HL-60/S4 treated with phorbol 12-myristate 13-acetate at 8.2 ng/mL for 4 days and 3 days (cell line): ENCODE measurements around the gene VCP.

Experiments
- in situ Hi-C: fragments of 300-500 bp; cut with MboI; formaldehyde crosslinking; loops from 2 replicates; pipeline ENCODE4 v1.15.0; 2022; ENCODE audit warnings: low sequenced_read_pairs

The VCP gene

DNA sequence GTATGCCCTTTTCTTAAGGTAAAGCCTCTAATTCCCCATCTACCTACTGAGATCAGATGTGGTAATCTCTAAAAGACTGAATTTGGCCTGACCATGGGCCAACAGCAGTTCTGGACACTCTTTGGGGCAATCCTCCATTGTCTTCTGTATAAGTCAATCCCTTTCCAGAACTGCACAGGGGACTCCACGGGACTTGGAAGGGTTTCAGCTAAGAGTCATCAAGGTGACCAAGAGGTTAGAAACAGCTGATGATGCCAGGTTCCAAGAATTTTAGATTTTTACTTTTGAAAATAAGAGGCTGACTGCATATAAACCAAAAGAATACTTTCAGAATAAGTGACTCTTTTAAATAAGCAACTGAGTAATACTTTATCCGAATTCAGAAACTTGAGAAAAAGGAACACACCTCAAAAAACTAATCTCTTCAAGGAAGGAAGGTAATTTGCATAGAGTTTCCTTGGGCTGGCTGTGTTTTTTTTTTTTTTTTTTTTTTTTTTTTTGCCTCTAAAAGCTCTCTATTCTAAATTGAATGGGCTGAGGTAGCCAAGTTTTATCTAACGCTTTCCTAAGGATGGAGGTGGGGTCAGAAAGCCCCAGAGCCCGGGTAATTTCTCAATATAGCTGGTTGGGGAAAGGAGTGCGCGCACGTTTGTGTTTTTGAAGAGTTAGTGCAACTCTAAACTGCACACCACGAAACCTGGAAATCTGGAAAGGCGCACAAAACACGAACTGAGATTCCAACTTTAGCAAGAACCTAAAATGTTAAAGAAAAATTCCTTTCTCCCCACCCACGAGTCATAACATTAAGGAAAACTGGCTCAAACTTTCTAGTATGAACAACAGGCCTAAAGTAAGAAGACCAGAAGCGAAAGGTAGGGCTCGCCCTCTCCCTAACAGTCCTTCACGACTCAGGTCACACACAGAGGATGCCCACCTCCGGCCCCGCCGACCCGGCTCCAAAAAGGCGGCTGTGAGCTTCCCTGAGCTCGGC, 1.3 kb downstream of the VCP start:
- in situ Hi-C loops: loop anchor here (25.0 kb wide), 1 partner anchor 641 kb away; no protein-coding TSS in a partner anchor

DNA sequence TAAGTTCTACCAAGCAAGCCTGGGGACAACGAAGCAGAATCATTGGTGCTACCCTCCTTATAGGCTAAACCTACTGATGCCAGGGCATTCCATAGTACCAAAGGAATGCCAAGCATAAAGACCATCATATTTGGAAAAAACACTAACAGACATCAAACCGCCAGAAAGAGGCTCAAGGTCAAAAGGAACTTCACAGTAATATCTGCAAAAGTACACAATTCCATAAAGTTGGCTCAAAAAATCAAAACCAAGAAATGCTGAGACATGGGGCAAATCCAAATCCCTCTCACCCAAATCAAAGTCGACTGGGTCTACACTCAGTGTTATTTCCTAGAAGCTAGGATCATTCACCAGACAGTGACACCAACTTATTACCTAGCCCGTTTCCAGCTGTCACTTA, 3.4 kb downstream of the VCP start:
- in situ Hi-C loops: loop anchor here (25.0 kb wide), 1 partner anchor 643 kb away; no protein-coding TSS in a partner anchor

DNA sequence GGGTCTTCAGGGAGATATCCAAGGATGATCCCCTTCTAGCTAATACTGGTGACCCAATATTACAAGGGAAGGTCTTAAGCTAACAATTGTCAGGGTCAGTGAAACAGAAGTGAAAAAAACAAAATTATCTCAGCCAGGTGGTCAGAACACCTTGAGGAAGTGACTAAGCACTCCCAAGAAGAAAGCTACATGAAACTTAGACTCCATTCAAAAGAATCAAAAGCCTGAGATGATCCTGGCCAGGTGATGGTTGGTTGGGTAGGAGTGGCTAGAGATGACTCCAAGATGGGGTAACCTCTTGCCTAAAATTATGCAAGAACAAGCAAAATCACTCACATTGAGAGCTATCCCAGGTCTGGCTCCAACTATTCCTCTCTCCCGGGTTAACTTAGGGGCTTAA, 5.4 kb downstream of the VCP start:
- in situ Hi-C loops: loop anchor here (25.0 kb wide), 1 partner anchor 645 kb away; no protein-coding TSS in a partner anchor

GRCh38 chr9:35060548-35061207, 11.7 kb downstream of the VCP start:
- in situ Hi-C loops: loop anchor here (25.0 kb wide), 1 partner anchor 652 kb away; no protein-coding TSS in a partner anchor

DNA sequence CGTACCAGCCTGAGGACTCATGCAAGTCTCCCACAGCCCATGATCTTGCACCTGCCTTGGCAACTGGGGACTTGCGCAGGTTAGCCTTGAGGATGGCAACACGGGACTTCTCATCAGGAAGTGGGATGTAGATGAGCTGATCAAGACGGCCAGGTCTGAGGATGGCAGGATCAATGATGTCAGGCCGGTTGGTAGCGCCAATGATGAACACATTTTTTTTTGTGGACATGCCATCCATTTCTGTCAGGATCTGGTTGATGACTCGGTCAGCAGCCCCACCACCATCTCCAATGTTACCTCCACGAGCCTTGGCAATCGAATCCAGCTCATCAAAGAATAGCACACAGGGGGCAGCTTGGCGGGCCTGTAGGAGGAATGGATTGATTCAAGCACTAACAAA, 13.0 kb downstream of the VCP start:
- in situ Hi-C loops: loop anchor here (25.0 kb wide), 1 partner anchor 653 kb away; no protein-coding TSS in a partner anchor

GRCh38 chr9:35057271-35057620, 15.2 kb downstream of the VCP start:
- in situ Hi-C loops: loop anchor here (25.0 kb wide), 1 partner anchor 655 kb away; no protein-coding TSS in a partner anchor

- in situ Hi-C loops: loop anchor here (25.0 kb wide), 1 partner anchor 656 kb away; no protein-coding TSS in a partner anchor
Measured at GRCh38 chr9:35056571-35057270, 15.7 kb downstream of the VCP start.

- in situ Hi-C loops: loop anchor here (25.0 kb wide), 1 partner anchor 657 kb away; no protein-coding TSS in a partner anchor
Measured at GRCh38 chr9:35054871-35055644, 17.4 kb downstream of the VCP start.

- in situ Hi-C loops: loop anchor here (25.0 kb wide), 1 partner anchor 658 kb away; no protein-coding TSS in a partner anchor
Measured at GRCh38 chr9:35054185-35054835, 18.1 kb downstream of the VCP start.

DNA sequence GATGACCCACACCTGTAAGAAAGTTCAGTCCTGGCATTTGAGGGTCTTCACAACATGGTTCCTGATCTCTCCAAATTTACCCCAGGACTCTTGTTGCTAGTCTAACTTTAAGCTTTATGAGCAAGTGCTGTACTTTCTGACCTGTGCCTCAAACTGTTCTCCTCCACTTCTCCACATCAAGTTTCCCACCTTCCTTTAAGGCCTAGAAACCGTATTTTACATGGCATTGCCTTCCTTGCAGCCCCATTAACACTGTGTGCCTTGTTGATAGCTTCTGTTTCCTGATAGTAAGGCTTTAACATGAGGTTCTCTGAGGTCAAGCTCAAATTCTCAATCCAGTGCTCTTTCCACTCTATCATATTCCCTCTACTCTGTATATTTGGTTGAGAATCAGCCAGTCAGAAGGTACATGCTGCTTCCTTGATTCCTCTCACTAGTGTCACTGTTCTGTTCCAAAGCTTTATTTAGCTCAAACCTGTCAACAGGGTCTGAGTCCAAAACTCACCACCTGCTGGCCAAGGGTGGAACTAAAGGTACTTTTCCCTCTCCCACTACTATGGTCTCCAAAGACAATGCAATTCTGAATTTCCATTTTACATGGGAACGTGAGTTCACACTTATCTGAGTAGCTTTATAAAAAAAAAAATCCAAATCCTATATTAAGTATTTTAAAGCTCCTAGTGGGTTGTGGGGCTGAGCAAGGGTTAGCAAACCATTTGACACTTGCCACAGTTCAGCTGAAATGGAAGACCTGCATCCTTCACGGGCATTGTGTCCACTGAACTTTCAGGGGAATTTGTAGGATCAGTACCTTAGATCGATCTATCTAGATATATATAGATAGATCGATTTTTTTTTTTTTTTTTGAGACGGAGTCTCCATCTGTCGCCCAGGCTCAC, 21.1 kb downstream of the VCP start:
- in situ Hi-C loops: loop anchor here (25.0 kb wide), 1 partner anchor 661 kb away; no protein-coding TSS in a partner anchor

GRCh38 chr9:35048511-35048910, 23.9 kb downstream of the VCP start:
- in situ Hi-C loops: no loop called here

DNA sequence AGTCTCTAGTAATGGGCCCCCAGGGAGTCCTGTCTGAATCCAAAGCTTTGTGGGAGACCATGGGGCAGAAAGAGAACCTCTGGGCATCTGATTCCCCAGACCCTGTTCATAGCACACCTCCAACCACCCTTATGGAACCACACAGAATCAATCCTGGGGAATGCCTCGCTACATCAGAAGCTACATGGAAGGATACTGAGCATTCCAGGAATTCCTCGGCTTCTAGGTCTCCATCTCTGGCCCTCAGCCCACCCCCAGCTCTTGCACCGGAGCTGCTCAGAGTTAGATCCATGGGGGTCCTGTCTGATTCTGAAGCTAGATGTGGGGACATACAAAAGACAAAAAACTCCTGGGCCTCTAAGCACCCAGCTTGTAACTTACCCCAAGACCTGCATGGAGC, 28.4 kb downstream of the VCP start:
- in situ Hi-C loops: no loop called here

DNA sequence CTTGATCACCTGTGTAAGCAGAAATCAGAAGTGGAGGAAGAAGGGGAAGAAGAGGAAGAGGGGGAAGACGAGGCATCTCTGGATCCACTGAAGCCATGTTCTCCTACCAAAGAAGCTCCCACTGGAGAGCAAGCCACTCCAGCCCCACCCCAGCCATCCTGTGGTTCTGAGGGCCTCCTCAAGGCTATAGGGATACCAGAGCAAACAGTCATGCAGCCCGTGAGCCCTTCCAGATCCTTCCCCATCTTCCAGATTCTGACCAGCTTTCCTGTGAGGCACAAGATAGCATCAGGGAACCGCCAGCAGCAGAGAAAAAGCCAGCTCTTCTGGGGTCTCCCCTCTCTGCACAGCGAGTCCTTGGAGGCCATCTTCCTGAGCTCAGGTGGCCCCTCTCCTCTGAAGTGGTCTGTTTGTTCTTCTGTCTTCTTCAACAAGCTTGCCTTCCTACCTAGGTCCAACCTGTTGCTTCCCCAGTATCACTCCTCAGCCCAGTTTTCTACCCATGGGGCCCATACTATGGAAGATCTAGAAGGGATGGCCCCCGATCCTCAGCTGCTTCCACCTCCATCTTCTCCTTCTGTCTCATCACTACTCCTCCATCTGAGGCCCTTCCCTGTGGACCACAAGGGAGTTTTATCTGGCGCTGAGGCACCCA, 29.4 kb downstream of the VCP start:
- in situ Hi-C loops: no loop called here

DNA sequence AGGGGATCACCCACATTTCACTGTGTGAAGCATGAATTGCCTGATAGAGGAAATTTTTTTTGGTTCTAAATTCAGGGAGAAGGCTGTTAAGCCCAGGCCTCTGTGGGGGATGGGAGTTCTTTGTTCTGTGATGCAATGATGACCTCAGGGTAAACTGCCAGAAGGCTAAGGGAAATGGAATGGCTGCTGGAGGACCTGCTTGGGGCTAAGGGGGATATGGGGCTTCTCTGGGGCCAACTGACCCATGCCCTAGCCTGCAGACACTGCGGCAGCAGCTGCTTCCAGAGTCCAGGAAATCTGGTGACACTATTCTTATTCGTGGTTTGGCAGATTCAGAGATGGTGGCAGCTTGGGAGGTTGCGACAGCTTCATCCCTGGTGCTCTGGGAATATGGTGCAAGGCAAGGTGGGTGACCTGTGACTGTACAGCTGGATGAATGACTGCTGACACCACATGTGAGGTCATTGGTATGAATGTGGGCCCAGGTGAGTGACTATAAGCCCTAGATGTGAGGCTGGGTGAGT, 30.3 kb downstream of the VCP start:
- in situ Hi-C loops: no loop called here

DNA sequence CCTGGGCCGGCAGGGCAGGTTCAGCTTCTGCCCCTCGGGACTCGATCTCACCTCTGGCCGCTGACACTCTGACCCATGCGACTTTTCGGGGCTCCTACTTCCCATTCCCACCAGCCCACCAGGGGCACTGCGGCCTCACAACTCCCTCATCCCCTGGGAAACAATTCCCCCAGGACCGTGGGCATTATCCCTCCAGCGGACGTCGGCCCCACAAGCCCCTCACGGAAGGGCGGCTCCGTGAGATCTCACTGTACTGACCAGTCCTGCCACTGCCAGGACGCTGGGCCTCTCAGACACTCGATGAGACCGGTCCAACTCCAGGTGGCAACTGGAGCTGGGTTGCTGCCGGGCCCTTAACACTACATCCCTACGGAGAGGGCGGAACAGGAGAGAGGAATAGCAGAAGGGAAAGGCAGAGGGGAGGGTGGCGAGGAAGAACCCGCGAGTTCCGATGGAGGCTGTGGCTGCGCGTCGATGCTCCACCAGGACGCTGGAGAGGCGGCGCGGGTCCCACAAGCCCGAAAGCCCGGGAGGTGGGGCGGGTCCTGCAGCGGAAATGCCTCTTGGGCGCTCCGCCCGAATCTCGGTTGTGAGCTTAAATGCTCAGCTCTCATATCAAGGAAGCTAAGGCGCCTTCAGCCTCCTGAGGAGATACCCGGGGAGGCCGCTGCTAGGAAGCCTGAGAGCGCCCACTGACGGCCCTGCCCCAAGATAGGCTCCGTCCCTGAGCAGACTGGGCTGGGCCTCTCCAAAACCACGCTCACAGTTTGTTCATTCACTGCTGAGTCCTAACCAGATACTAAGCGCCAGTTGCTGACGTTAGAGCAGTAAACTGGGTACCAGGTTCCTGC, 36.3 kb downstream of the VCP start:
- in situ Hi-C loops: no loop called here

DNA sequence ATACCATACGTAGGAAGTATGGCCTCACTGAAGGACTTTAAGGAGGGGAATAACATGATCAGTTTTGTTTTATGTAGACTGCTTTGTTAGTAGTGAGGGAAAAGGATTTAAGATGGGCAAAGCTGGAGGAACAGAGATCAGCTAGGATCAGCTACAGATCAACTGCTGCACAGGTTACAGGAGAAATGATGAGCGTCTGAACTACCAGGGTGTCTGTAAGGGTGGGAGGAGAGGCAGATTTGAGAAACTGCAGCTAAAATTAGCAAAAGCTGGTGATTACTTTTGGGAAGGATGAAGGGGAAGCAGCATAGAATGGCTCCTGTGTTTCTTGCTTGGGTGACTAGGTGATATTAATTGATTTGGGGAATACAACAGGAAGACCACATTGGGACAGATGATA, 39.3 kb downstream of the VCP start:
- in situ Hi-C loops: no loop called here

DNA sequence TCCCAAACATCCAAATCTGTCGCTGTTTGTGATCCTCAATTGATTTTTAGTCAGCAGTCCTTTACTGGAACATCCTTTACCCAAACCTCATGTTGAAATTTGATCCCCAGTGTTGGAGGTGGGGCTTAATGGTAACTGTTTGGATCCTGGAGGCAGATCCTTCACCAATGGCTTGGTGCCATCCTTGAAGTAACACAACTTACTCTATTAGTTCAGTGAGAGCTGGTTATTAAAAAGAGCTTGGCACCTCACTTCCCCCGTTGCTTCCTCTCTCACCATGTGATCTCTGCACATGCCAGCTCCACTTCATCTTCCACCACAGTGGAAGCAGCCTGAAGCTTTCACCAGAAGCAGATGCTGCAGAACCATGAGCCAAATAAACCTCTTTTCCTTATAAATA, 42.6 kb downstream of the VCP start:
- in situ Hi-C loops: no loop called here
